ENCODE measurements around the gene SKAP2. TPM values are rescaled to one million over a fixed set of nuclear protein-coding genes. Genes with fewer than 3 reads are reported as not detected.

SKAP2 gene, protein sequence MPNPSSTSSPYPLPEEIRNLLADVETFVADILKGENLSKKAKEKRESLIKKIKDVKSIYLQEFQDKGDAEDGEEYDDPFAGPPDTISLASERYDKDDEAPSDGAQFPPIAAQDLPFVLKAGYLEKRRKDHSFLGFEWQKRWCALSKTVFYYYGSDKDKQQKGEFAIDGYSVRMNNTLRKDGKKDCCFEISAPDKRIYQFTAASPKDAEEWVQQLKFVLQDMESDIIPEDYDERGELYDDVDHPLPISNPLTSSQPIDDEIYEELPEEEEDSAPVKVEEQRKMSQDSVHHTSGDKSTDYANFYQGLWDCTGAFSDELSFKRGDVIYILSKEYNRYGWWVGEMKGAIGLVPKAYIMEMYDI
- 5.9 TPM in 2 replicates for polyA plus RNA-seq (2013)

DNA sequence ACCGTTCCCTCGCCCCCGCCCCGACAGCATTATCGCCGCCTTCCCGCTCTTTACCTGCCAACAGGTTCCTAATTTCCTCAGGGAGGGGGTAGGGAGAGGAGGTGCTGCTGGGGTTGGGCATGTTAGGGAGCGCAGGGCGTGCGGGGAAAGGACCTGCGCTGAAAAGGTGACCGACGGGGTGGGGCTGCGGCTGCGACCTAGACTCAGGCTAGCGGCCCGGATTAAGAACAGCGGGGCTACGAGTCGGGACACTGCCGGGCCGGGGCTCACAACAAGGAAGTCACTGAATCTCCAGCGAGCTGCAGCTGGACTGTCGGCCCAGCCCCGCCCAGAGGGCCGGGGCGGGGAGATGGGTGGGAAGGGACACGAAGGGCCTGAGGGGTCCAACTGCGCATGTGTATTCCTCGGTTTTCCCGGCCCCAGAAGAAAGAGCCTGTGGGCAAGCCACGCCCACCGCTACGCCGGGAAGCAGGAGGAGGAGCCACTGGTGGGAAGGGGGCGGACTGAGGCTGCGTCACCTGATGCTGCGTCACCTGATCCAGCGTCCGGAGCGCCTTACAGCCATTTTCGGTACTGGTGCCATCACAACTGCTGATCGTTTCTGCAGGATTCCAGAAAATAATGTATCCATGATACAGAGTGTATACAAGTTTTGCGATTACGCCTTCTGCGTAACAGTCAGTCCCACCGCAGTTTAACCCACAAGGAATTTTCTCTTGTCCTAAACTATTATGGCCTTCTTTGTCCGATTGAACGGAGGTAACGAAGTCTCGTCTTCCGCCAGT is at the start of gene SKAP2:
TSS of gene SKAP2 (minus strand) at position 282 of the 785 bp plus-strand sequence. CDS start at position 121, 161 bp downstream.
- Histone ChIP-seq H3K4me3 (ENCODE audit: low read depth, low read length) (peak within 1 kb of the TSS; percentile 84), H2AK5ac (ENCODE audit: low read length) (no peak within 1 kb of the TSS), H2AFZ (ENCODE audit: insufficient read depth, low read length, poor library complexity) (peak within 1 kb of the TSS; percentile 55)

DNA sequence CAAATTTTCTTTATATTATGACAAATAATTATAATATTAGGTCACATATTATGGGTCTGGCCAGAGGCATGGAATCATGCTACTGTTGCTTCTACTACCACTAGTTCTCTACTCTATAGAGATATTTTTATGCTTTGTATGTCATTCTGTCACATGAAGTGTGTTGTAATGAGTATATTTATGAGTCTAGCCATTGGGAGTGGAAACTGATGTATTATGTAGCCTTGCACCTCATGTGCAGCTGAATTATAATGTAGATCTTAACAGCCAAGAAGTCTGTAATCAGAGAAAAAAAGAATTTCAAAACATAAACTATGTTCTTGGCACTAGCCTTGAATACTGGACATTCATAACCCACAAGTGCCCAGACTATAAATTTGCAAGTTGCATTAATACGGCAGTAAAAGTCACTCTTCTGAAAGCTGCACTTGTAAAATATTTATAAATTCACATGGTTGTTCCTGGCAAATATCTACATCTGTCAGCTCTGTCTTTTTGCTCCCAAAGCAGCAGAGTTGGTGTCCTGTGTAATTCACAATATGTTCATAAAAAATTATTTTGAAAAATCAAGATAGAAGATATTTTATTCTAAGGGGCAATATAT is 48.6 kb upstream of the SKAP2 start:
- Histone ChIP-seq H3K27me3 (ENCODE audit: insufficient read depth, low read length) (no peaks in the 10 kb centered on the region), H3K9me3 (ENCODE audit: insufficient read depth, low read depth, low read length) (no peaks in the 10 kb centered on the region), H4K8ac (ENCODE audit: low read depth, low read length) (no peak overlapping the region), H3K4me3 (ENCODE audit: low read depth, low read length) (no peak overlapping the region), H2BK120ac (ENCODE audit: insufficient read depth, low read length, poor library complexity) (no peak overlapping the region), H2AFZ (ENCODE audit: insufficient read depth, low read length, poor library complexity) (no peak overlapping the region), H3K14ac (ENCODE audit: low read length) (no peak overlapping the region), H4K91ac (ENCODE audit: low read depth, low read length) (no peak overlapping the region), H3K4ac (ENCODE audit: low read depth, low read length) (no peak overlapping the region), H3K79me1 (ENCODE audit: low read length) (no peaks in the 10 kb centered on the region), H3K27ac (ENCODE audit: low read depth, low read length) (no peak overlapping the region), H3K36me3 (ENCODE audit: control insufficient read depth in 1 of 2, insufficient read depth in 2 of 2, low read length in 2 of 2) (no peaks in the 10 kb centered on the region), H2BK12ac (ENCODE audit: low read length) (no peak overlapping the region), H4K12ac (ENCODE audit: low read depth, low read length) (no peak overlapping the region), H3K4me1 (ENCODE audit: control insufficient read depth in 1 of 2, insufficient read depth in 2 of 2, low read length in 2 of 2) (peaks cover 0 to 3% of the 10 kb centered on the region in 2 experiments), H3K23ac (ENCODE audit: low read length) (no peak overlapping the region), H3K4me2 (ENCODE audit: low read length) (no peak overlapping the region), H2AK5ac (ENCODE audit: low read length) (no peak overlapping the region), H3K9ac (ENCODE audit: low read length) (no peak overlapping the region), H3K79me2 (ENCODE audit: control insufficient read depth, insufficient read depth, low read length, poor library complexity) (no peaks in the 10 kb centered on the region), H3K18ac (ENCODE audit: low read length) (no peak overlapping the region), H2BK5ac (ENCODE audit: low read depth, low read length, poor library complexity) (no peak overlapping the region)
- DNase-seq = no peak
- no CpG with 5 or more reads among the region's 1 CpG for WGBS (ENCODE audit: extremely low coverage, insufficient coverage, insufficient read length)

More for the DNA sequence above, at the start of gene SKAP2:
- Histone ChIP-seq H2BK120ac (ENCODE audit: insufficient read depth, low read length, poor library complexity) (peak within 1 kb of the TSS; percentile 23), H3K18ac (ENCODE audit: low read length) (peak within 1 kb of the TSS; percentile 40), H3K23ac (ENCODE audit: low read length) (no peak within 1 kb of the TSS), H3K36me3 (ENCODE audit: control insufficient read depth in 1 of 2, insufficient read depth in 2 of 2, low read length in 2 of 2) (no peaks in the 10 kb centered on the region), H3K9ac (ENCODE audit: low read length) (peak within 1 kb of the TSS; percentile 77), H4K12ac (ENCODE audit: low read depth, low read length) (peak within 1 kb of the TSS; percentile 60), H3K4me1 (ENCODE audit: control insufficient read depth in 1 of 2, insufficient read depth in 2 of 2, low read length in 2 of 2) (no peaks in the 10 kb centered on the region), H3K79me1 (ENCODE audit: low read length) (peaks cover 8% of the 10 kb centered on the region), H3K4ac (ENCODE audit: low read depth, low read length) (peak within 1 kb of the TSS; percentile 16), H2BK12ac (ENCODE audit: low read length) (no peak within 1 kb of the TSS), H2BK5ac (ENCODE audit: low read depth, low read length, poor library complexity) (peak within 1 kb of the TSS; percentile 8), H3K14ac (ENCODE audit: low read length) (peak within 1 kb of the TSS; percentile 50), H4K8ac (ENCODE audit: low read depth, low read length) (peak within 1 kb of the TSS; percentile 92), H3K9me3 (ENCODE audit: insufficient read depth, low read depth, low read length) (no peaks in the 10 kb centered on the region), H3K27ac (ENCODE audit: low read depth, low read length) (peak within 1 kb of the TSS; percentile 44), H3K4me2 (ENCODE audit: low read length) (peak within 1 kb of the TSS; percentile 91), H4K91ac (ENCODE audit: low read depth, low read length) (peak within 1 kb of the TSS; percentile 72), H3K27me3 (ENCODE audit: insufficient read depth, low read length) (no peaks in the 10 kb centered on the region), H3K79me2 (ENCODE audit: control insufficient read depth, insufficient read depth, low read length, poor library complexity) (peaks cover 3% of the 10 kb centered on the region)
- WGBS (ENCODE audit: extremely low coverage, insufficient coverage, insufficient read length) = no CpG with 5 or more reads among the region's 52 CpGs
- peak; percentile 99 to 100 for DNase-seq

DNA sequence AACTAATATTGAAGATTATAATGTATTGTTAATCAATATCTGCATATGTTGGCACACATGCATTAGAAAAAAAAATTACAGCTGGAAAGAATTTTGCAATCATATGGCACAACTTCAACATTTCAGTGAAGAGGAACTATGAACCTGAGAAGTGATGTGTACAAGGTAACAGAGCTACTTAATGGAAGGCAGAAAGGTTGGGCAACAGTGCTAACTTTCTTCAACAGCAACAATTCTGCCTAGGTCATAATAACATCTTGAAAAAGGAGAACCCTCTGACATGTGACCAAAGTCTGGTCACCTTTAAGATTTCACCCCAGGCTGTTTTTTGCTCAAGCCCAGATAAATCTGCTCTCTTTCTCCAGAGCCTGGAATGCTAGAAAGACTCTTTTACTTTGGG is 47.9 kb upstream of the SKAP2 start:
- Histone ChIP-seq H3K4ac (ENCODE audit: low read depth, low read length) (no peak overlapping the region), H4K8ac (ENCODE audit: low read depth, low read length) (no peak overlapping the region), H4K12ac (ENCODE audit: low read depth, low read length) (no peak overlapping the region), H3K79me2 (ENCODE audit: control insufficient read depth, insufficient read depth, low read length, poor library complexity) (no peaks in the 10 kb centered on the region), H3K4me2 (ENCODE audit: low read length) (no peak overlapping the region), H3K9ac (ENCODE audit: low read length) (no peak overlapping the region), H3K18ac (ENCODE audit: low read length) (no peak overlapping the region), H2BK5ac (ENCODE audit: low read depth, low read length, poor library complexity) (no peak overlapping the region), H2BK120ac (ENCODE audit: insufficient read depth, low read length, poor library complexity) (no peak overlapping the region), H3K79me1 (ENCODE audit: low read length) (no peaks in the 10 kb centered on the region), H3K27ac (ENCODE audit: low read depth, low read length) (no peak overlapping the region), H3K4me1 (ENCODE audit: control insufficient read depth in 1 of 2, insufficient read depth in 2 of 2, low read length in 2 of 2) (peaks cover 0 to 3% of the 10 kb centered on the region in 2 experiments), H3K36me3 (ENCODE audit: control insufficient read depth in 1 of 2, insufficient read depth in 2 of 2, low read length in 2 of 2) (no peaks in the 10 kb centered on the region), H3K23ac (ENCODE audit: low read length) (no peak overlapping the region), H3K4me3 (ENCODE audit: low read depth, low read length) (no peak overlapping the region), H2AK5ac (ENCODE audit: low read length) (no peak overlapping the region), H3K27me3 (ENCODE audit: insufficient read depth, low read length) (no peaks in the 10 kb centered on the region), H4K91ac (ENCODE audit: low read depth, low read length) (no peak overlapping the region), H2AFZ (ENCODE audit: insufficient read depth, low read length, poor library complexity) (no peak overlapping the region), H3K9me3 (ENCODE audit: insufficient read depth, low read depth, low read length) (no peaks in the 10 kb centered on the region), H2BK12ac (ENCODE audit: low read length) (no peak overlapping the region), H3K14ac (ENCODE audit: low read length) (no peak overlapping the region)
- peak; percentile 25 to 58 for DNase-seq

DNA sequence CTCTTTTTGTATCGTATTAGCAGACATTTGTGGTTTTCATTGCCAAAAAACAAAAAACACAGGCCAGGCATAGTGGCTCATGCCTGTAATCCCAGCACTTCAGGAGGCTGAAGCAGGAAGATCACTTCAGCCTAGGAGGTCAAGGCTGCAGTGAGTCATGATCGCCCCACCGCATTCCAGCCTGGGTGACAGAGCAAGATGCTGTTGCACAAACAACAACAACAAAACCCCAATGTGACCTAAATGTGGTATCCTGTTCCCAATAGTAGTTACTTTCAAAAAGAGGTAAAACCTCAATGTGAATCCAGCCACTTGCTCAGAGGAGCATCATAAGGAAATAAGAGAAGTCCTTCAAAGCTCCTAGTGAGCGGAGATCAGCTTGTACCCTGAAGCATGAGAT is 45.8 kb upstream of the SKAP2 start:
- Histone ChIP-seq H4K12ac (ENCODE audit: low read depth, low read length) (no peak overlapping the region), H3K79me2 (ENCODE audit: control insufficient read depth, insufficient read depth, low read length, poor library complexity) (no peaks in the 10 kb centered on the region), H2BK5ac (ENCODE audit: low read depth, low read length, poor library complexity) (no peak overlapping the region), H3K18ac (ENCODE audit: low read length) (no peak overlapping the region), H3K27ac (ENCODE audit: low read depth, low read length) (no peak overlapping the region), H4K8ac (ENCODE audit: low read depth, low read length) (no peak overlapping the region), H3K14ac (ENCODE audit: low read length) (no peak overlapping the region), H3K9me3 (ENCODE audit: insufficient read depth, low read depth, low read length) (no peaks in the 10 kb centered on the region), H3K23ac (ENCODE audit: low read length) (no peak overlapping the region), H3K4me1 (ENCODE audit: control insufficient read depth in 1 of 2, insufficient read depth in 2 of 2, low read length in 2 of 2) (peaks cover 0 to 3% of the 10 kb centered on the region in 2 experiments), H3K4me2 (ENCODE audit: low read length) (no peak overlapping the region), H2BK12ac (ENCODE audit: low read length) (no peak overlapping the region), H2AK5ac (ENCODE audit: low read length) (no peak overlapping the region), H2AFZ (ENCODE audit: insufficient read depth, low read length, poor library complexity) (no peak overlapping the region), H3K4ac (ENCODE audit: low read depth, low read length) (no peak overlapping the region), H4K91ac (ENCODE audit: low read depth, low read length) (no peak overlapping the region), H2BK120ac (ENCODE audit: insufficient read depth, low read length, poor library complexity) (no peak overlapping the region), H3K27me3 (ENCODE audit: insufficient read depth, low read length) (no peaks in the 10 kb centered on the region), H3K79me1 (ENCODE audit: low read length) (no peaks in the 10 kb centered on the region), H3K9ac (ENCODE audit: low read length) (no peak overlapping the region), H3K36me3 (ENCODE audit: control insufficient read depth in 1 of 2, insufficient read depth in 2 of 2, low read length in 2 of 2) (no peaks in the 10 kb centered on the region), H3K4me3 (ENCODE audit: low read depth, low read length) (no peak overlapping the region)
- peak; percentile 46 to 67 for DNase-seq
- WGBS (ENCODE audit: extremely low coverage, insufficient coverage, insufficient read length) = no CpG with 5 or more reads among the region's 4 CpGs
